GM18499 (cell line): ENCODE results near the gene SCNM1.

Experiments used
- ATAC-seq: cut with Tn5 transposase; IDR thresholded peaks from one replicate; pipeline ENCODE4 v1.9.1; 2021; ENCODE audit warnings: moderate number of reproducible peaks; ENCODE audit not compliant: insufficient read depth, unreplicated experiment

SCNM1 gene

GRCh38 chr1:151165738-151166504 lies at the start of gene SCNM1, which contains the start of gene LYSMD1:
TSS of gene SCNM1 (plus strand) at chr1:151166144. CDS start at chr1:151166153, 9 bp downstream.
TSS of gene LYSMD1 (minus strand) at chr1:151165902. CDS start at chr1:151165258, 644 bp downstream.
- peak; percentile 79 for ATAC-seq

DNA sequence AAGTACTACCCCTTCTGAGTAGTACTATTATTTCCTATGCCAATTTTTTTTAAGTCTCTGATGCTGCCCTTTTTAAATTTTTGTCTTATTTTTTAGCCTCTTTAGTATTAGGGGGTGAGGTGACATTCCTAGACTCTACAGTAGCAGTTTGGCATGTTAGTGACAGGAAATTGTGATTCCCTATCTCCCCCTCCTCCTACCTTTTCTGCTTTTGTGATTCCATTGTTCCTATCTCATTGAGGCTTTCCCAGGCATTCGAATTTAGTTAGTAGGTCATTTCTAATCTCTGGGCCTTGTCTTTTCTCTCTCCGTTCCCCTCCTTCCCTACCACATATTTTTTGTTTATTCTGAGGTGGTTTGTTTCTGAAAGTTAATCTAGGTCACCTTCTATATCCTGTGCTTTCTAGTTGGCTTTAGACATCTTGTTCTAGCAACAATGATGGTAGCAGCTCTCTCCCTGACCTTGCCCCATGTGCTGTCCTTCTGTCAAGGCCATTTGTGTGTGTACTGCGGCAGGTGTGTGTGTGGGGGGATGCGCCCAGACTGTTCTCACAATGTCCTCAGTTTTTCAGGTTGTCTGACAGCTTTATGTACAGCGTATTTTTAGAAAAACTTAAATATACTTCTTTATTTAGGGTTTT lies 41.1 kb upstream of the SCNM1 start:
- no peak for ATAC-seq

DNA sequence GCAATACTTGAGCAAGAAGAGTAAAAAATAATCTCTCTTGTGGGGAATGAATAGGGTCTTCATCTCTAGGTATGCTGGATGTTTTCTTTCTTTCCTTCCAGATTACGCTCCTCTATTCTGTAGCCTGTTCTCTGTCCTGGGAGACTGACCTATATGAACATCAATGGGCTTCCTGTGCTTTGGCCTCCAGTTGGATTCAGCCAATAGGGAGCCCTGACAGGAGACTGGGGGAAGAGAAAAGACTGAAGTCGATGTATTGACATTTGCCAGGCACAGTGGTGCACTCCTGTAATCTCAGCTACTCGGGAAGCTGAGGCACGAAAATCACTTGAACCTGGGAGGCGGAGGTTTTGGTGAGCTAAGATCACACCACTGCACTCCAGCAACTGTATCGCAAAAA lies 37.1 kb upstream of the SCNM1 start:
- no peak for ATAC-seq

GRCh38 chr1:151130987-151131586 lies 34.9 kb upstream of the SCNM1 start:
- ATAC-seq: no peak

DNA sequence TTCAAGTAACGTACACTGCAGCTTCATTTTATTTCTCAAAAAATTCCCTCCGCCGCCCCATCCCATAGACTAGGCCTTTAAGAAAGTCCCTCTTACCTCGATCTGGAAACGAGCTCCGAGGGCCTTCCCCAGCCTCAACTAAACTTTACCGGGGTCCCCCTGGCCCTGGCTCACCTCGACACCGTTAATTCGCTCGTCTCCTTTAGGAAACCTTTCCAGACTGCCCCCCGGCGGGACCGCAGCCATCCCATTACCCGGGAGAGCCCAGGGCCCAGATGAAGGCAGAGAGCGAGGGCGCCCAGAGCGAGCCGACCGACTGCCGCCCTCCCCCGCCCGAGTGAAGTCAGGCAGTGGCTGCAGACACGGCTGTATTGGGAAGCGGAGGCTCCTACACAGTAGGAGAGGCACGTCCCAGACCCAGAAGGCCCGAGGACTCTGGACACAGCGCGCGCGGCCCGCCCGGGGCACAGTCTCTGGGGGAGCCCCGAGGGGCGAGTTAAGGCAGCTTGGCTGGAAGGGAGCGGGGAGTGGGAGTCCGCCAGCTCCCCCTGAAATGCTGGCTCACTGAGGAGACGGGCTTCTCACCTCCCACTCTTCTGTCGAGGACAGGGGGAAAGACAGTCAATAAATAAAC lies 34.1 kb upstream of the SCNM1 start:
- no peak for ATAC-seq

GRCh38 chr1:151132335-151133017 lies 33.5 kb upstream of the SCNM1 start:
- ATAC-seq: no peak

- ATAC-seq: no peak
Measured at GRCh38 chr1:151133018-151133806, 32.7 kb upstream of the SCNM1 start.

DNA sequence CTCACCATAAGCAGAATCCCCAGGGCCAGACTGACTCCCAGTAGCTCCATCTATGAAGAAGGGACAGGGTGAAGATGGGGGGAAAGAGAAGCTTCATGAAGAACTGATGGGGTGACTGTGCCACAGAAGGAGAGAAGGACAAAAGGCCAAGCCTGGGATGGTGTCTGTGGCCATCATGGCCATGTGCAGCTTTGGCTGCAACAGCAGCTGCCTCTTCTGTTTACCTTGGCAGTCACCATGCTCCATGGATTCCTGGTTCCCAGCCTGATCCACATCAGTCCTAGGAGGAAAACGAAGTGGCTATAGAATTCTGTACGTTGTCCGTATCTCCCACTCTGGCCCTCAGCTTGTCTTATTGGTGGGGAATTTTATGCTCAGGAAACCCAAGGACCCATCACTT lies 31.5 kb upstream of the SCNM1 start:
- ATAC-seq: no peak

- no peak for ATAC-seq
Measured at GRCh38 chr1:151134991-151135390, 31.0 kb upstream of the SCNM1 start.

- ATAC-seq: no peak
Measured at GRCh38 chr1:151135433-151136385, 30.2 kb upstream of the SCNM1 start.

DNA sequence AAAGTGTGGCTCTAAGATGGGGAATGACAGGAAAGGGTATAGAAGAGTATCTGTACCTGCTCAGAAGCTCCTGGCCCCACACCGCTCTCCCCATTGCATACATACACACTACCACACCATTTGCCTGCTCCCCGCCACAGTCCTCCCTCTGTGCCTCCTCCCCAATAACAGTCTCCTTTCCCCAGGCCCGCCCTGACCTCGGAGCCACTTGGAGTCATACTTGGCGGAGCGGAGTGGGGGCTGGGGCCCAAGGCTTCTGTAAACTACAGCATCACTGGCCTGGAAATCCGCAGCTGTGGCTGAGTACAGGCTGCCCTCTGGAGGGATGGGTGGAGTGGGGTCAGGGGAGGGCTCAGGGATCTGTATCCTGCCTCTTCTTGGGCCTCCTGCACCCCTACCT lies 28.2 kb upstream of the SCNM1 start:
- no peak for ATAC-seq

DNA sequence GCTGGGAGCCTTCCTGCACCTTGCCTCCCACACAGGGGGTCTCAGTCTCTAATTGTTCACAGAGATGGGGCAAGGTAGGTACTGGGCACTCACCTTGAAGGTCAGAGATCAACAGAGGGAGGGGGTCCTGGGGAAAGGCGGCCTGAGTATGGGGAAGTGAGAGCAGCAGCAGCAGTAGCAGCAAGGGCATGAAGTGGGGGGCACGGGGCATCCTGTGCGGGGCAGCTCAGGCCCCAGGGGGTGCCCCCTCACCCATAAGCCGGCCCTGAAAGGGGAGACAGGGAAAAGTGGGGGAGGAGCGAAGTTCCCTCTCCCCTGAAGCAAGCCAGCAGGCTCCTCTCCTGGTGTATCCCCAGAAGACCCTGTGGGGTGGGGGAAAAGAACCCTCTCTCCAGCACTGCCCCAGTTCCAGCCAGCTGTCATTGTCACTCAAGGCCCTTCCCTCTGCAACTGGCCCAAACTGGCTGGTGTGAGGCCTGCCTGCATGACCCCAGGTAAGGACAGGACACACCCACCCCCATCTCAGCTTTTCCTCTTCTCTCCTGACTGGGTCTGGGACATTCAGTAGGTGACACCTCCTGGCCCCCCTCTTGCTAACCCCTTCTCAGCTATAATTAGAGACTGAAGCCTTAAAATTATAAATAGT lies 23.4 kb upstream of the SCNM1 start:
- no peak for ATAC-seq

- ATAC-seq: no peak
Measured at GRCh38 chr1:151143057-151143435, 22.9 kb upstream of the SCNM1 start.

DNA sequence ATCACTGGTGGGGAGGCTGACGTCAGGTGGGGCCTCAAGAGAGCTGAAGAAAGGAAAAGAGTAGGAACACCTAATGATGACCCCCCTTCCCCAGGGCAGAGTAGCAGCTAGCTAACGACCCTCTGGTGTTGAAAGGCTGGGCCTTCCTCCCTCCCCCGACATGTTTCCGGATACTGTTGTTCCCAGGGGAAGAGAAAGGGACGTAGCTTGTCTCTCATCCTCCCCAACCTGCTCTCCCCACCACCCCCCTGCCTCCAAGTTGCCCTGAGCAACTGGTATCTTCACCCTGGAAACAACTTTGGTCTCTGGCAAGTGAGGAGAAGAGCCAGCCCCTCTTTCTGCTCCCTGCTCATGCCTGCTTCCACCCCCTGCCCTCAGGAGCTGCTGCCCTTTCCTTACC lies 22.0 kb upstream of the SCNM1 start:
- ATAC-seq: no peak

DNA sequence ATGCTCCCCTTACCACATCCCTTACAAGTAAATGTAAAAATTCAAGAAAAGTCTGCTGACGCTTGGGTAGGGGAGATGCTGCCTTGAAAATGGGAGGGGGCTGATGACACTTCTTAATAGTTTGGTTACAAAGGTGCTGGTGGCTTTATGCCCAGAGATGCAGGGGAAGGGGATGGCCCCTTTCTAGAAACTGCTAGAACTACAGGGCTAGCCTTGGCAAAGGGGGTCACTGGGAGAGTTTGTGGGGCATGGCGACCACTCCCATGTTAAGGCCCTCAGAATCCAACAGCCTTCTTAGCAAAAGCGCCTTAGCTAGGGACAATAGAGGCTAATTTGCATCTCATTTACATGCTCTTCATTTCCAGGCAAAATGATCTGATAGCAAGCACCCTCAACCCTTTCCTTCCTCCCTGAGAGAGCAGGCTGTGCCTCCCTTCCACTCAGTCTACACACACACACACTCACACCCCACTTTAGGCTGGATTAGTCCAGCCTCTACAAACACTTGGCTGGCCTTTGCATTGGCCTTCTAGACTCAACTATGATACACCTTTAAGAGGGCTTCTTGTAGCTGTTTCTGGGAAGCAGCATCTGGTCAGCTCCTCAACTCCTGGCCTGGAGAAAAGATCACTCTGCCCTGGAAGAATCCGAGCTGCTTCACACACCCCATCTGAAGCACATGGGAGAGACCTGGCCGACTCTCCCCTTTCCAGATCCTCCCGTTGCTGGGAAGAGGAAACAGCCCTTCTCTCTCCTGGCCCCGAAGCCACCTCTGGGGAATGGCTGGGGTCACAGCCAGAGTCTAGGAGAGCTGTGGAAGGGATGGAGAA lies 21.3 kb upstream of the SCNM1 start:
- ATAC-seq: no peak

- ATAC-seq: no peak
Measured at GRCh38 chr1:151145304-151146071, 20.5 kb upstream of the SCNM1 start.

DNA sequence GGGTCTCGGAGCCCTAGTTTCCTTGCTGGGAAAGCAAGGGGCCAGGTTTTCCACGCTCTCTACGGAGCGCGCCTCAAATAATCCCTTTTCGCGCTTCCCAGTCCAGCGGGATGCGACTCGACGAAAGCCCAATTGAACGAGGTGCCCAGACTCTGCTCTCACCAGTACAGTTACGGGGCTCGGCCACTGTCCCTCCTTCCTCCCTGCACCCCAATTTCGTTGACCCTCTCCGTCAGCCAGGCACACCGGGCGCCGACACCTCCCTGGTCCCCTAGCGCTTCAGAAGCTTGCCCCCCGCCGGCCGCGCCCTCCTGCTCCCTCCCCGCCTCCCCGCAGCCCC lies 19.9 kb upstream of the SCNM1 start:
- no peak for ATAC-seq
